NCI-H1105 treated with DMSO at 0.1 percent for 48 hours (cell line): ENCODE results near the gene HOXB5.
A peak's percentile ranks its signal among the peaks of the same experiment; 100 is the strongest.

Experiments
- DNase-seq: peaks from one replicate; lab custom pipeline; 2025; lab: John Stamatoyannopoulos, UW

The HOXB5 gene

GRCh38 chr17:48615963-48616716 is 22.6 kb upstream of the HOXB5 start:
- DNase-seq: no peak

DNA sequence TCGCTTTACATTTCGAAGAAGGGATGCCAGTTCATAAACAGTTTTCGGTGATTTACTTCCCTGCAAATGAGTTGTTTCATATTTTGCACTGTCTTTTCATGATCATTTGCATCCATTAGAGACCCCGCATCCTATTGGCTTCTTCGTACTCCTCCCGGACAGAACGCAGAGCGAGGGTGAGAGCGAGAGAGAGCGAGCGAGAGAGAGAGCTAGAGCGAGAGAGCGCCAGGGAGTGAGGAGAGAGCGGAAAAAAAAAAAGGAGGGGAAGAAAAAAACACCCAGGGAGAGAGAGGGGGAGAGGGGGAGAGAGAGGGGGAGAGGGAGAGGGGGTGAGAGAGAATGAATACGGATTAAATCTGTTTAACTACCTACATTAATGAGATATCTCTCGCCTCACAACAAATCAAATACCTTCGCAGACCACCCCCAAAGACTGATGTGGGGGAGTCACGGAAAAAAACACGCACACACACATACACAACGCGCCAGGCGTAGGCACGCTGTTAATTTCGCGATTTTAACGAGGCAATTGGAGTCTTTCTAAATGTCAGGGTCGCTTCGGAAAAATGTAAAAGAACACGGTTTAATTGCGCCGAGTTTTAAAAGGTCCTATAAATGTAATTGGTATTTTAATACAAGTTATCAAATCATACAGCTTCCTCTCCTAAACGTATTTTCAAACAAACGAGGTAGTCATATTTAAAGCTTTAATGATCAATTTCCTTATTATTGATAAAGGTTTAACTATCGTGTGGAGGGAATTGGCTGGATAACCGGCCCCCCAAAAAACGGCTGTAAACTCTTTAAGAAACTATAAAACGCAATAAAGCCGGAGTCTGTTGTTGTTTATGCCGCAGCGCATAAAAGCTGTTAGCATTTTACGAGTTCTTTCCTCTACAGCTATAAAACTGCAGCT is 21.7 kb upstream of the HOXB5 start, which contains the start of gene HOXB8:
Gene HOXB8 (minus strand): TSS at position 246 of the 916 bp plus-strand sequence. CDS start 588 bp downstream, outside the sequence.
- no peak for DNase-seq

DNA sequence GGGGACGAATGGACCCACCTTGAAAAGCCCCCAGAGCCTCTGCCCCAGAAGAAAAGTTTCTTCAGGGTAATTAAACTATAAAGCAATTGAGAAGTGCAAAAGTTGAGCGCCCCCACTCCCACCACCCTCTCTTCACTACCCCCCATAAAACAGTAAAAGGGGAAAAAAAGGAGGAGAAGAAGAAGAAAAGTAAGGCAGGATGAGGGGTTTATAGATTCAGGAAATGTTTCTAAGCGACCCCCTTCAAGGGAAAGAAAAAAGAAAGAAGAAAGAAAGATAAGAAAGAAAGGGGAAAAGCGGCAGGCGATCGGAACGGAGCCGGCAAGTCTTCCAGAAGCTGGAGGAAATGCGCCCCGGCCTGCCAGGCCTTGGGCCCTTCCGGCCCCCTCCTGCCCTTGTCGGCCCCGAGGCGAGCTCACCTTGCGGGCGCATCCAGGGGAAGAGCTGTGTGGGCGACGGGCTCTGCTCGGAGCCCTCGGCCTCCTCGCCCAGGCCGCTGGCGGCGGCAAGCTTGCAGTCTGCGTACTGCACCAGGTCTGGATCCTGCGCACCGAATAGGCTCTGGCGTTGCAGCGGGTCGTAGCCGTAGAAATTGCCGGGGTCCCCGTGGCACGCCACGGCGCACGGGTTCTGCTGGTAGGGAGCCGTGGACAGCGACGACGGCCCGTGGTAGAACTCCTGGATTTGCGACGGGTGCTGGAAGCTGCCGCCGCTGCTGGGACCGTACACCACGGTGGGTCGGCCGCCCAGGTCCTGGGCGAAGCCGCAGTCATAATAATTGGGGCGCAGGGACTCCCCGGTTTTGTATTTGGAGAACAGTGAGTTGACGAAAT is 20.5 kb upstream of the HOXB5 start:
- DNase-seq: no peak

DNA sequence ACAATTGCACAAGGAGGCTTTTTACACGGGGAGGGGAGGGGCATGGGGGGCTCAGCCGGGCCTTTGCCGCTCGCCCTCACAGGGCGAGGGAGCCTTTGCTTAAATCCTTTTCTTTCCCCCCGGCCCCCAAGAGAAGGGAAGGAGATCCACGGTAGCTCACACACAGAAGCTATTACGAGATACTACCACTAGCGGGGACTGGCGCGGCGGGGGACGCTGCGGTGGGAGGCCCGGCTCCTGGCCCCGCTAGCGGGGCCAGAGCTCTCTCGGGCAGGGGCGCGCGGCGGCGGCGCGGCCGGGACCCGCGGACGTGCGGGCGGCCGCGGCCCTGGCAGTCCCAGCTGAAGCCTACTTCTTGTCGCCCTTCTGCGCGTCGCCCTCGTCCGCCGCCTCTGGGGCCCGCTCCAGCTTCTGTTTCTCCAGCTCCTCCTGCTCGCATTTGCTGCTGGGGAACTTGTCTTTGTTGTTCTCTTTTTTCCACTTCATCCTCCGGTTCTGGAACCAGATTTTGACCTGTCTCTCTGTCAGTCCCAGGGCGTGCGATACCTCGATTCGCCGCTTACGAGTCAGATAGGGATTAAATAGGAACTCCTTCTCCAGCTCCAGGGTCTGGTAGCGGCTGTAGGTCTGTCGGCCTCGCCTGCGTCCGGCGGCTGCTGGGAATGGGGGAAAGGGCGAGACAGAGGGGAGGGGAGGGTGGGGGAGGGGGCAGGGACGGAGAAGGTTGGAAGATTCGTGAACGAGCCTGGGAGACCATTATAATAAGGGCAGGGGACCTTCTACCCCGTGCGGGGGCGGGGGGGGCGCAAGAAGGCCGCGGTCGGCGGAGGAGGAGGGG is 19.5 kb upstream of the HOXB5 start:
- peak; percentile 50 for DNase-seq

GRCh38 chr17:48612456-48612853 is 18.9 kb upstream of the HOXB5 start:
- peak; percentile 50 for DNase-seq

- peak; percentile 66 for DNase-seq
Measured at GRCh38 chr17:48611681-48612455, 18.3 kb upstream of the HOXB5 start.

GRCh38 chr17:48611213-48611612 is 17.6 kb upstream of the HOXB5 start:
- DNase-seq: peak; percentile 23

DNA sequence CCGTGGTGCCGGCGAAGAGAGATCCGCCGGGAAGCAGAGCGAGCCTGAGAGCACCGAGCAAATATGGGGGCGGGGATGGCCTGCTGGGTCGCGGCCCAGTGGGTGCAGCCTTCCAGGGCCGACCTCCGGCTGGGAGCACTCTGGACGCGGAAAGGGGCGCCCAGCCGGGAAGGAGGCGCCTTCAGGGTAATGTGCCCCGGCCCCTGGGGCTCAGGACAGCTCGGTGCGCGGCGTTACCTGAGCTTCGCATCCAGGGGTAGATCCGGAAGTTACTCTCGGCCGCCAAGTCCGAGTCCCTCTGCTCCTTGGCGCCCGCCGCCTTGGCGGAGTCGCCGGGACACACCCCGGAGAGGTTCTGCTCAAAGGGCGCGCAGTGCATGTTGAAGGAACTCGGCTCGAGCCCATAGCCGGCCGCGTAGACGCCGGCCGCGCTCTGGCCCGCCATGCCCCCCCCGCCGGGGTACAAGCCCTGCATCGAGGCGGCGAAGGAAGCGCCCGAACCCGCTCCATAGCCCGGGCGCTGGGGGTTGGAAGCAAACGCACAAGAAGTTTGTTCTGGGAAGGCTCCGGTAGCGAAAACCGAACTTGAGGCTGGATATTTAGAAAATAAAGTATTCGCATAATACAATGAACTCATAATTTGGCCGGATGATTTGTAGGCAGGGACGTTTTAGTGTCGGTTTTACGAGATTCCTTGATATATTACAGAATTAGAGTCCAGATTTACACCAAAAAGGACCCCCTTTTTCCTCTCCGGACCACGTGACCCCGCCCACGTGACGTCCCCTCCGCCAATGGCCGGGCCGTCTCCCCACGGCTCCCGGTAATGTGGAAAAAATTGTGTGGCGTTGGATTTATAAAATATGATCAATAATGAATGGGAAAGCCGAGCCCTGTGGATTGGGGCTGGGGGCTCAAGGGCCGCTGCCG is 17.0 kb upstream of the HOXB5 start, which contains the start of gene HOXB7:
Gene HOXB7 (minus strand): TSS at position 736 of the 930 bp plus-strand sequence. CDS start 99 bp downstream, at position 637.
- DNase-seq: peak; percentile 52

DNA sequence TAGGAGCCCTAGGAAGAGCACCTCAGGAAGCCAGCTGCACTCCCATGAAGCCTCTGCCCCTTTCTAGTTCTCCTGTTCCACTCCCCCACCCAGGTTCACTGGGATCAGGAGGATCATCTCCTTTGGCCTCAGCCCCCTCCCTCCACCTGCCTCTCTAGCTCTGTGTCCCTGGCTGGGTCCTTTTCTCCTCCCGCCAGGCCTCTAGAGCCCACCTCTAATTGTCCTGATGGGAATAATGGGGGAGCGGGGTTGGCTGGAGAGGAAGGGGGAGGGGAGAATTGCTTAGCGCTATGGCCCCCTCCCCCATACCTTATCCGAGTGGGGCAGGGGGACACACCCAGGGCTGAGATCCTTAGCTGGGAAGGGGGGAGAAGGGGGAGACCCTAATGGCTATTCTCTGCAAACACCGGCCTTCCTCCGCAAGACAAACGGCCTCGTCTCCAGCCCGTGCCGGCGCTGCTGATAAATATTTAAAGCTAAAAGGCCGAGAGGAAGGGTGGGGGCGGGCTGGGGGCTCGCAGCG is 16.2 kb upstream of the HOXB5 start:
- DNase-seq: peak; percentile 23

- no peak for DNase-seq
Measured at GRCh38 chr17:48609033-48609432, 15.5 kb upstream of the HOXB5 start.

DNA sequence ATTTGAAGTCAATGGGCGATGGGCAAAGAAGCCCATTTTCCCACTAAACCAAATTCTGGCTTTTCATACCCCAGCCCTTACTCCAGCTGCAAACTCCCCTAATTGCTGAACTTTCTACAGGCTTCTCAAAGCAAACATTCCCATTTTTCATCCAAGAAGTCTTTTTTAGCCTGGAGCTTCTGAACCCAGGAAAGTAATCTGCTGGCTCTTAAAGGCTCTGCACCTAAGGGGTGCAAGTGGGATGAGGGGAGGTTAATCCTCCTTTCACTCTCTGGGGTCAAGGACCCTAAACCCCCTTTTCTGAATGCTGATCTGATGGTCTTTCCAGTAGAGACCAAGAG is 14.9 kb upstream of the HOXB5 start:
- DNase-seq: no peak

- DNase-seq: no peak
Measured at GRCh38 chr17:48606892-48607614, 13.5 kb upstream of the HOXB5 start.

GRCh38 chr17:48605991-48606891 is 12.7 kb upstream of the HOXB5 start:
- DNase-seq: no peak

DNA sequence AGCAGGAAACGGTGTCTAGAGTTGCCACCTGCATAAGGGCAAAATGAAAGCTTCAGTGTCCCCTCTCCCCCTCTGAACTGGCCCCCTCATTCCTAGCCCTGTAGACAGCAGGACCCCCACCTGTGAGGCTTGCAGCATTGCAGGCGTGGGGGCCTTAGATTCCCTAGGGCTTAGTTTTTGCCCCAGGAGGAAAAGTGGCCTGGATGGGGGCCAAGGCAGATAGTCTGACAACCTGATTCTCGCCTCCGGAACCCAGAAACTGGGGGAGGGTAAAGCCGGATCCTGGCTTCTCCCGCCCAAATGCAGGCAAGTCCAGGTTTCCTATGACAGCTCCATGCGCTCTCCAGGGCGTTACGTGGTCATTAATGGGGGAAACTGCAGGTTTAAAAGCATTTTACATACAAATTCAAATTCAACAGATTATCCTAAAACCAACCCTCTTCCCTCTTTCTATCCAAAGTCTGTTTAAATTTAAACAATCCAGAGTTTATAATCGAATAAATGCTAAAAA is 11.9 kb upstream of the HOXB5 start:
- no peak for DNase-seq

DNA sequence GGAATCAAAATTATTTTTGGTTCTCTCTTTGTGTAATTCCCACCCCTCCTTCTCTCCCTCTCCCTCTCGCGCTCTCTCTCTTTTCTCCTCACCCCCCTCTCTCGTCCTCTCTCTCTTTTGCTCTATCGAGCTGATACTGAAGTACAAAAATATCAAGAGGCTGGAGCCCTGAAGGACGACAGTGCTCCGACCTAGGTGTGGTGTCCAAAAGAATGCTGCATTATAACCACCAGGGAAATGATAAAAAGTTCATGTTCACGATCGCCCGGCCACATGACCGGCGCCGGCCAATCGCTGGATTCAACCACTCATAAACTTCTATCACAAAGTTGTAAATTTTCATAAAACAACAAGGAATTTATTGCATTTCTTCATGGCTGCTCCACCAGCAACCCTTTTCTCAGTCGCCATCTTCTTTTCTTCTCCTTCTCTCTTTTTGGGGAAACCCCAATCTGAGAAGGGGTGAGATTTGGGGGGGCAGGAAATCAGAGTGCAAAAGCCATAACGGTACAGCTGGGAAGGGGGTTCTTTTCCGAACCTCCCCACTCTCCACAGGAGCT is 11.3 kb upstream of the HOXB5 start, which contains the start of gene HOXB6:
Gene HOXB6 (minus strand): TSS at position 217 of the 560 bp plus-strand sequence. CDS start 6,836 bp downstream, outside the sequence.
- DNase-seq: no peak

GRCh38 chr17:48603959-48604769 is 10.6 kb upstream of the HOXB5 start:
- no peak for DNase-seq
